ENCODE results near the gene PTPRN2.

GRCh38 chr7:158406801-158407200, 180.8 kb downstream of the PTPRN2 start:
- TF ChIP-seq FOXA1 (IDR thresholded peaks at IDR 0.05) (no peak), FOXM1 (IDR thresholded peaks at IDR 0.05; ENCODE audit: borderline replicate concordance) (no peak), HDGF (IDR thresholded peaks at IDR 0.05; ENCODE audit: borderline replicate concordance) (no peak), SUZ12 (IDR thresholded peaks at IDR 0.05) (no peak)
